Transverse colon (tissue), 4 donors: Measurements from ENCODE around the gene CRY1.

Experiments
- CTCF ChIP-seq, 5 experiments: fragments of 200-600 bp in 3 of 5; fragments of 450-650 bp in 2 of 5; sonication (generic) in 3 of 5; IDR thresholded peaks; 1 replicate in 2 of 5; 2 replicates in 3 of 5; pipeline ENCODE4 v1.5.1; 2016 to 2017; ENCODE audit warnings: antibody characterized with exemption in 5 of 5, inconsistent platforms in 3 of 5, mild to moderate bottlenecking in 2 of 5, moderate library complexity in 1 of 5
- POLR2AphosphoS5 ChIP-seq, 3 donors: sonication (generic); formaldehyde crosslinking; IDR thresholded peaks; one replicate each; pipeline ENCODE4 v1.6.1; 2016; ENCODE audit warnings: antibody characterized with exemption in 3 of 3

GRCh38 chr12:107111314-107111713 is 18.0 kb upstream of the CRY1 start:
- TF ChIP-seq CTCF (IDR thresholded peaks at IDR 0.05) = no peak
- no peak for TF ChIP-seq POLR2AphosphoS5 (IDR thresholded peaks at IDR 0.05)
